Measurements from ENCODE around the gene VPS72.

Gene VPS72

DNA sequence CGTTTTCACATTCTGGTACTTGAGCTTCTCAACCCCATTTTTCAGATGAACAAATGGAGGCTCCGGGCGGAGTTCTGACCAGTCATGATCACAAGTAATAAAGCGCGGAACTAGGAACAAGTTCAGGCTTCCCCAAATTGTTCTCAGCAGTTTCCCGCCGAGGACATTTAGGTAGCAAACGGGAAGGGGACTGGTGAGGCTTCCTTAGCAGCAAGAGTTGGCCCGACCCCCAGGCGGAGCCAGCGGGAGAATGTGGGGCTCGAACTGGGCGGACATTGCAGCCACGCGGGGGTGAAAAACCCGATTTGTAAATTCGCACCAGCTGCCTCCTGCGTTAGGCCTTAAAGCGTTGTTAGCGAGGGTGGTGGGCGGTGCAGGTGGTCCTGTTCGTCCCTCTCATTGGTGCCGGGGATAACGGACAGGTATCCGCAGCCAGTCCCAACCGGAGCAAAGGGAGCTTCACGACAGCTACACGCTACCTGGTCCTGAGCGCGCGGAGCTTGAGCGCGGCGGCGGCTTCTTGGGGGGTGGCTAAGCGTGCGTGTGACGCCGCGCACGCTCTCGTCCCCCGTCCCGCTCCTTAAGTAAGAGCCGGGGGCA lies 58.9 kb downstream of the VPS72 start:
- TF ChIP-seq, protein P1, sequence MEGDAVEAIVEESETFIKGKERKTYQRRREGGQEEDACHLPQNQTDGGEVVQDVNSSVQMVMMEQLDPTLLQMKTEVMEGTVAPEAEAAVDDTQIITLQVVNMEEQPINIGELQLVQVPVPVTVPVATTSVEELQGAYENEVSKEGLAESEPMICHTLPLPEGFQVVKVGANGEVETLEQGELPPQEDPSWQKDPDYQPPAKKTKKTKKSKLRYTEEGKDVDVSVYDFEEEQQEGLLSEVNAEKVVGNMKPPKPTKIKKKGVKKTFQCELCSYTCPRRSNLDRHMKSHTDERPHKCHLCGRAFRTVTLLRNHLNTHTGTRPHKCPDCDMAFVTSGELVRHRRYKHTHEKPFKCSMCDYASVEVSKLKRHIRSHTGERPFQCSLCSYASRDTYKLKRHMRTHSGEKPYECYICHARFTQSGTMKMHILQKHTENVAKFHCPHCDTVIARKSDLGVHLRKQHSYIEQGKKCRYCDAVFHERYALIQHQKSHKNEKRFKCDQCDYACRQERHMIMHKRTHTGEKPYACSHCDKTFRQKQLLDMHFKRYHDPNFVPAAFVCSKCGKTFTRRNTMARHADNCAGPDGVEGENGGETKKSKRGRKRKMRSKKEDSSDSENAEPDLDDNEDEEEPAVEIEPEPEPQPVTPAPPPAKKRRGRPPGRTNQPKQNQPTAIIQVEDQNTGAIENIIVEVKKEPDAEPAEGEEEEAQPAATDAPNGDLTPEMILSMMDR (IDR thresholded peaks at IDR 0.05; ENCODE audit: borderline replicate concordance, insufficient read depth, low read depth, low read length) = no peak
- peak overlapping the region; percentile 6 for H3K4me3 ChIP-seq (ENCODE audit: low read depth, low read length)

DNA sequence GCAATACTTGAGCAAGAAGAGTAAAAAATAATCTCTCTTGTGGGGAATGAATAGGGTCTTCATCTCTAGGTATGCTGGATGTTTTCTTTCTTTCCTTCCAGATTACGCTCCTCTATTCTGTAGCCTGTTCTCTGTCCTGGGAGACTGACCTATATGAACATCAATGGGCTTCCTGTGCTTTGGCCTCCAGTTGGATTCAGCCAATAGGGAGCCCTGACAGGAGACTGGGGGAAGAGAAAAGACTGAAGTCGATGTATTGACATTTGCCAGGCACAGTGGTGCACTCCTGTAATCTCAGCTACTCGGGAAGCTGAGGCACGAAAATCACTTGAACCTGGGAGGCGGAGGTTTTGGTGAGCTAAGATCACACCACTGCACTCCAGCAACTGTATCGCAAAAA lies 61.2 kb downstream of the VPS72 start:
- no peak overlapping the region for H3K4me3 ChIP-seq (ENCODE audit: low read depth, low read length)
- TF ChIP-seq, protein P1 (IDR thresholded peaks at IDR 0.05; ENCODE audit: borderline replicate concordance, insufficient read depth, low read depth, low read length) = no peak
